GM19455 (cell line): ENCODE data around the gene CEACAM4.
"Not testable (repeated sequence)": the region's sequence is repeated elsewhere in the genome, so short reads cannot be mapped to it uniquely, and the experiment has no call there.

ENCODE experiments used
- ATAC-seq: cut with Tn5 transposase; IDR thresholded peaks from one replicate; pipeline ENCODE4 v1.9.1; 2021; ENCODE audit not compliant: unreplicated experiment

Gene CEACAM4

DNA sequence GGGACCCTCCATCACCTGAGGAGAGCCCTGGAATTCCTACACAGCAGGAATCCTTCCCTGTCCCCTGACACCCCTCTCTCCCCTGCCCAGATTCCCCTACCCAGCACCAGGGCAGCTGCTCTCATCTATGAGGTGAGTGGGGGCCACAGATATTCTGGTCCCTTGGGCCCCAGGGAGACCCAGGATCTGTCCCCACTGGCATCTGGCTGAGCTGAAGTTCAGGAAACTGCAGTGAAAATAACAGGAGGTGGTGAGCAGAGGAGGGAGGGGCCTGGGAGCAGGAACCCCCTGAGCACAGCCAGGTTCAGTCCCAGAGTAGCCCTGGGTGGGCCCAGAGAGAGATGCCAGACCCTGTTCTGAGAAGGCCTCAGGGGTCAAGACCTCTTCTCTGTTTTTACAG, 40.8 kb downstream of the CEACAM4 start:
- no peak for ATAC-seq

DNA sequence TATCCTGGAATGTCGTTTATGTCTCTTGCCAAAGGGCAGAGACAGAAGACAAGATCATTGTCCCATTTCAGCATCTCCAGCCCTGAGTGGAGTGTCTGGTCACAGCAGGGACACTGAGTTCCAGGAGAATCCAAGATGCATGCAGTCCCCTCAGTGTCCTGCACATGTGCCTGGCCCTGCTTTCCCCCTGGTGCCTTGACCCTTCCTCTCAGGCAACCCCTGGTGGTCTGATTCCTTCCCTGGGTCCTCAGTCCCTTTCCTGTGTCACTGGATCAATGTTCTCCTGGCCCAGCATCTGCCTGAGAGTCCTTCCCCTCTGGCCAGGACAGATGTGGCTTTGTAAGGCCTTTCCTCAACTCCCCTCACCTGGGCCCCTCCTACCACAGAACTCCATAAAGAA, 41.9 kb downstream of the CEACAM4 start:
- no peak for ATAC-seq

DNA sequence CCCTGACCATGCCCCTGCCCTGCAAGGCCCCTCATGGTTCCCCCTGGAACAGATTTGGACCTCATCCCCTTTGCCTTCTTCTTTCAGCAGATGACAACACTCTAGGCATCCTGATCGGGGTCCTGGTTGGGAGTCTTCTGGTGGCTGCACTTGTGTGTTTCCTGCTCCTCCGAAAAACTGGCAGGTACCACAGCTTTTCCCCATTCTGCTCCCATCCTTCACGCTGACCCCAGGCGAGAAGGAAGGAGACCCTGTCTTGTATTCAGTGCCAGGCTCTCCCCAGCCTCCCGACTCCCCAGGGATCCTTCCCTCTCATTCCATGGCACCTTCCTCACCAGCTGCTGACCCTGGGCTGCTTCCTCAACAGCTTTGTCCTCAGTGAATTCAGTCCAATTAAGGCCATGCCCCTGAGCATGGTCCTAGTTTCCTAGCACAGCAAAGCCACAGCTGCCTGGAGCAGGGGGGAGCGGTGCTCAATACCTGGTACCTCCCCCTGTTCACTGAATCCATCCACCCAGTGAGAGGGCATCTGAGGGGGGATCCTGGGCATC, 42.5 kb downstream of the CEACAM4 start:
- ATAC-seq: no peak

- ATAC-seq: not testable (repeated sequence)
Measured at GRCh38 chr19:41582577-41583182, 44.2 kb downstream of the CEACAM4 start.

- ATAC-seq: not testable (repeated sequence)
Measured at GRCh38 chr19:41581068-41581467, 45.8 kb downstream of the CEACAM4 start.

DNA sequence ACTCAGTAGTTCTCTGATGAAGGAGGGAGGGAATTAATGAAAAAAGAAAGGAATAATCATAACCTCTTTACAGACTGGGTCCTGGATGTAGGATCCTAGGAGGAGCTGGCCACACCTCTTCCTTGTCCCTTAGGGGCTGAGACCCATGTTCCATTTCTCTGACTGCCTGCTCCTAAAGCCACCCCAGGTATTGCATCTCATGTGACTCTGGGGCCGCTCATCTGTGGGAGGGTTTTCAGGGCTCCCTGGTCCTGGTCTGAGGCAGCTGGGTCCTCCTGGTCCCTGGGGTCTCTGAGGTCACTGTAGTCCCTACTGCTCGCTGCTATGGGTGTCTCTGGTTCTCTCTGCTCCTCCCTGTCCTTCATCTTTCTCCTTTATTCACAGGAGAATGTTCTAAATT, 48.0 kb downstream of the CEACAM4 start:
- ATAC-seq: no peak

DNA sequence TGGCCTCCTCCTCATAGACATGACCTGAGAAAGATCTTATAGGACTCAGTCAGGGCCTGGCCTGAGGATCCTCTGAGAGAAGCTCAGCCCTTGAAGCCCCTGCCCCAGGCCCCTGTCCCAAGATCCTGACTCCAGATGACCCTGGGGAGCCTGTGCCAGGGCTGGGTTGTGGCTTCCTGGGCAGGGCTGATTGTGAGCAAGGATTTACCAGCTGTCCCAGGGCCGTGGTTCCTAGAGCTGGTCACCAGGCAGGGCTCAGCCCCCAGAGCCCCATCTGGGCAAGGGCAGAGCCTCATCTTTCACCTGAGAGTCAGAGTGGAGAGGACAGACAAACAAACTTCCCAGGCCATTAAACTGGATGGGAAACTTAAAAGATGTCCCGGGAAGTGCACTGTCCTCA, 49.0 kb downstream of the CEACAM4 start:
- ATAC-seq: no peak

GRCh38 chr19:41577144-41577830, 49.6 kb downstream of the CEACAM4 start:
- no peak for ATAC-seq

DNA sequence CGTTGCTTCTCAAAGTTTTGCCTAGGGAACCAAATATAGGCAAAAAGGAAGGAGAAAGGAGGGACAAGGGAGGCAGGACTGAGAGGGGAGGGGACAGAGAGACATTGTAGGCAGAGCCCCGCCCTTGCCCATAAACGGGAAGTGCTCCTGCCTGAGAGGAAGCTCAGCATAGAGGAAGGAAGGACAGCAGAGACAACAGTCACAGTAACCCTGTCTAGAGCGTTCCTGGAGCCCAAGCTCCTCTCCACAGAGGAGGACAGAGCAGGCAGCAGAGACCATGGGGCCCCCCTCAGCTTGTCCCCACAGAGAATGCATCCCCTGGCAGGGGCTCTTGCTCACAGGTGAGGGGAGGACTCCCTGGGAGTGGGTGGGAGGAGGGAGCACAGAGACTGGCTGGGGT, 50.9 kb downstream of the CEACAM4 start, which contains the start of gene CEACAM21:
Gene CEACAM21, plus strand, starts transcription at position 169 of the 400 bp plus-strand sequence. Its CDS starts 109 bp downstream, at position 278.
- no peak for ATAC-seq

DNA sequence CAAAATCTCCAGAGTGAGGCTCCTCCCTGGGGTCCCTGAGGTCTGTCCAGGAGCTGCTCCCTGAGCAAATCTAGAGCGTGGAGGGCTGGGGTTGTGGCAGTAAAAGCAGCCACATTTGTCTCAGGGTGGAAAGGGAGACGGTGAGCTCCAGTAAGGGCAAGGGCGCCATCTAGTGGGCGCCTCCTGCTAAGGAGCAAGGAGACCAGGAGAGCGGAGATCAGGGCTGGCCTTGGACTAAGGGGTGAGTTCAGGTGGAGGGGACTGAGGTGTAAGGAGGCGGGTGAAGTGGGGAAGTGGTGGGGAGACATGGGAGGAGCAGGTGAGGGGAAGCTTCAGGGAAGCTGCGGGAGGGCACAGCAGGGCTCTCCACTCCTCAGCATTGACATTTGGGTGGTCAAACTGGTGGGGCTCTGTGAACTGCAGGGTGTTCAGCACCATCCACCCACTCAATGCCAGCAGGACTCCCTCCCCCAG, 56.2 kb downstream of the CEACAM4 start:
- no peak for ATAC-seq

- no peak for ATAC-seq
Measured at GRCh38 chr19:41570179-41570578, 56.7 kb downstream of the CEACAM4 start.

GRCh38 chr19:41569481-41570150, 57.3 kb downstream of the CEACAM4 start:
- no peak for ATAC-seq
